ENCODE data around the gene SNX2.
"Not testable (repeated sequence)": the region's sequence is repeated elsewhere in the genome, so short reads cannot be mapped to it uniquely, and the experiment has no call there.

SNX2 gene

GRCh38 chr5:122842016-122842580 lies 67.2 kb downstream of the SNX2 start:
- DNase-seq, result no peak

- peak in 1 of 56 donors; percentile 31 for DNase-seq
Measured at GRCh38 chr5:122844136-122844909, 69.4 kb downstream of the SNX2 start.

- DNase-seq, result peak in 3 of 56 donors; percentile 39 to 52 (median 43)
Measured at GRCh38 chr5:122844910-122845228, 70.0 kb downstream of the SNX2 start.

- DNase-seq, result peak in 51 of 56 donors; percentile 17 to 85 (median 64)
Measured at GRCh38 chr5:122845229-122846050, 70.6 kb downstream of the SNX2 start, which contains the start of gene SNX24. Gene SNX24 (plus strand): TSS chr5:122845613. CDS start chr5:122845634, 21 bp downstream.

GRCh38 chr5:122846051-122846550 lies 71.2 kb downstream of the SNX2 start:
- no peak for DNase-seq

- no peak for DNase-seq
Measured at GRCh38 chr5:122847687-122848081, 72.8 kb downstream of the SNX2 start.

GRCh38 chr5:122849771-122850170 lies 74.9 kb downstream of the SNX2 start:
- DNase-seq, result no peak

GRCh38 chr5:122857538-122857937 lies 82.7 kb downstream of the SNX2 start:
- DNase-seq, result not testable (repeated sequence)

- no peak for DNase-seq
Measured at GRCh38 chr5:122858451-122858850, 83.6 kb downstream of the SNX2 start.

- no peak for DNase-seq
Measured at GRCh38 chr5:122863240-122863639, 88.4 kb downstream of the SNX2 start.

- DNase-seq, result no peak
Measured at GRCh38 chr5:122863721-122864120, 88.8 kb downstream of the SNX2 start.

GRCh38 chr5:122864400-122864799 lies 89.5 kb downstream of the SNX2 start:
- DNase-seq, result no peak

GRCh38 chr5:122864842-122865241 lies 90.0 kb downstream of the SNX2 start:
- DNase-seq, result no peak

- no peak for DNase-seq
Measured at GRCh38 chr5:122870219-122870856, 95.5 kb downstream of the SNX2 start.

GRCh38 chr5:122871661-122872060 lies 96.8 kb downstream of the SNX2 start:
- DNase-seq, result no peak

GRCh38 chr5:122874179-122874875 lies 99.4 kb downstream of the SNX2 start:
- DNase-seq, result no peak

GRCh38 chr5:122877518-122877917 lies 102.6 kb downstream of the SNX2 start:
- peak in 1 of 56 donors; percentile 7 for DNase-seq

- no peak for DNase-seq
Measured at GRCh38 chr5:122879076-122879475, 104.2 kb downstream of the SNX2 start.
